Activated T-cell treated with anti-CD3 and anti-CD28 coated beads, Interleukin-2, amount 50 U/mL, for 72 hours (primary cell): ENCODE measurements around the gene CCDC127. TPM values are rescaled to one million over a fixed set of nuclear protein-coding genes. Genes with fewer than 3 reads are reported as not detected.
"Not testable (repeated sequence)": the region's sequence is repeated elsewhere in the genome, so short reads cannot be mapped to it uniquely, and the experiment has no call there.

ENCODE experiments used
- ATAC-seq, 2 donors: fragments of 150-1000 bp; cut with Tn5 transposase; replicated peaks in 1 of 2; 2 replicates each; pipeline ENCODE4 v1.10.0; 2021; ENCODE audit warnings: moderate library complexity in 2 of 2, mild to moderate bottlenecking in 1 of 2
- DNase-seq, 2 donors: peaks; one replicate each; pipeline ENCODE4 v3.0.0; 2021 to 2022; ENCODE audit warnings: mixed read lengths in 1 of 2
- H3K27ac Mint-ChIP-seq: one replicate; pipeline ENCODE4 v1.8.0; 2022; ENCODE audit warnings: mild to moderate bottlenecking, moderate library complexity, mixed read lengths
- H3K27me3 Mint-ChIP-seq: one replicate; pipeline ENCODE4 v1.8.0; 2022; ENCODE audit warnings: low read depth, mixed read lengths
- H3K36me3 Mint-ChIP-seq, 2 donors: one replicate each; pipeline ENCODE4 v1.8.0; 2022; ENCODE audit warnings: mixed read lengths in 2 of 2, mild to moderate bottlenecking in 1 of 2; ENCODE audit not compliant: insufficient read depth in 2 of 2
- H3K4me1 Mint-ChIP-seq: one replicate; pipeline ENCODE4 v1.8.0; 2022; ENCODE audit warnings: low read depth, mixed read lengths
- H3K4me3 Mint-ChIP-seq, 2 donors: one replicate each; pipeline ENCODE4 v1.8.0; 2022; ENCODE audit warnings: mild to moderate bottlenecking in 2 of 2, mixed read lengths in 2 of 2, moderate library complexity in 2 of 2
- H3K9me3 Mint-ChIP-seq, 2 donors: one replicate each; pipeline ENCODE4 v1.8.0; 2022; ENCODE audit warnings: mixed read lengths in 2 of 2
- total RNA-seq, 2 donors: library from RNA; stranded (reverse); gene quantifications; one replicate each; pipeline ENCODE4 v1.2.3, GENCODE V29; 2022

The CCDC127 gene
- total RNA-seq, 2 donors from 2014 or later = 6.7 to 8.5 TPM

GRCh38 chr5:227375-227774, 9.4 kb upstream of the CCDC127 start:
- not testable (repeated sequence) for ATAC-seq, H3K4me3 Mint-ChIP-seq, H3K27me3 Mint-ChIP-seq, DNase-seq, H3K27ac Mint-ChIP-seq, H3K9me3 Mint-ChIP-seq
- H3K36me3 Mint-ChIP-seq = peaks cover 12 to 40% of the 10 kb centered on the region in 2 donors
- peaks cover 22% of the 10 kb centered on the region for H3K4me1 Mint-ChIP-seq

DNA sequence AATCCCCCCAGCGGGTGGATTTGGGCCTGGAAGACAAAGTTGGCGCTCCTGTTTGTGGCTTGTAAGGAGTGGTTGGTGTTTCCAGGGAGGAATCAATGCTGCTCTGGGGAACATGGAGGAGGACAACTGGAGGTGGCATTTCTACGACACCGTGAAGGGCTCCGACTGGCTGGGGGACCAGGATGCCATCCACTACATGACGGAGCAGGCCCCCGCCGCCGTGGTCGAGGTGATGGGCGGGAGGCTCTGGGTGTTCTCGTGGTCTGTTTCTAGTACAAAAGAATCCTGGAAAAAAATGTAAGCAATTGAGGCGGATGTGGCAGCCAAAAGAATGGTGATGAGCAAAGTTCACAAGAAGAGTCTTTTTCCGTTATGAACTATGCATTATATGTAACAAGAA, 7.4 kb upstream of the CCDC127 start:
- H3K36me3 Mint-ChIP-seq = peaks cover 10 to 31% of the 10 kb centered on the region in 2 donors
- no peak overlapping the region for H3K27ac Mint-ChIP-seq
- no peak for ATAC-seq

DNA sequence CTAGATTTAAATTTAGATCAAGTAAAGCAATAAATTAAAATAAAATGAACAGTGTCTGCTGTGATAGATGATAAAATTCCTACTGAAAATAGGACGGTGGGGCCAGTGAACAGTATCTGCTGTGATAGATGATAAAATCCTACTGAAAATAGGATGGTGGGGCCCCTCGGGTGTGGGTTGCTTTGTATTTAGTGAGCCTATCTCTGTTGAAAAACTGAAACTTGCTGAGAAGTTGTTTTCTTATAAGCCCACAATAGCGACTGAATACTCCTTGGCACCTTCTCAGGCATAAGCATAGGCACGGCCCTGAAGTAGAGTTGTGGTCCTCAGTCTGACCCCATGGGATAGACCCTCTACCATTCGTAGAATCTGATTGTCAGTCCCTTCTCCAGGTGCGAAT, 5.8 kb upstream of the CCDC127 start:
- ATAC-seq (no peak), DNase-seq (no peak)
- peaks cover 5 to 28% of the 10 kb centered on the region in 2 donors for H3K36me3 Mint-ChIP-seq
- H3K4me3 Mint-ChIP-seq = no peak overlapping the region
- no peaks in the 10 kb centered on the region for H3K9me3 Mint-ChIP-seq
- no peak overlapping the region for H3K27ac Mint-ChIP-seq
- H3K27me3 Mint-ChIP-seq = no peaks in the 10 kb centered on the region
- H3K4me1 Mint-ChIP-seq = peaks cover 44% of the 10 kb centered on the region

More for the DNA sequence above, 7.4 kb upstream of the CCDC127 start:
- Mint-ChIP-seq H3K4me3 (no peak overlapping the region), H3K27me3 (no peaks in the 10 kb centered on the region), H3K4me1 (peaks cover 32% of the 10 kb centered on the region), H3K9me3 (no peaks in the 10 kb centered on the region)
- no peak for DNase-seq

DNA sequence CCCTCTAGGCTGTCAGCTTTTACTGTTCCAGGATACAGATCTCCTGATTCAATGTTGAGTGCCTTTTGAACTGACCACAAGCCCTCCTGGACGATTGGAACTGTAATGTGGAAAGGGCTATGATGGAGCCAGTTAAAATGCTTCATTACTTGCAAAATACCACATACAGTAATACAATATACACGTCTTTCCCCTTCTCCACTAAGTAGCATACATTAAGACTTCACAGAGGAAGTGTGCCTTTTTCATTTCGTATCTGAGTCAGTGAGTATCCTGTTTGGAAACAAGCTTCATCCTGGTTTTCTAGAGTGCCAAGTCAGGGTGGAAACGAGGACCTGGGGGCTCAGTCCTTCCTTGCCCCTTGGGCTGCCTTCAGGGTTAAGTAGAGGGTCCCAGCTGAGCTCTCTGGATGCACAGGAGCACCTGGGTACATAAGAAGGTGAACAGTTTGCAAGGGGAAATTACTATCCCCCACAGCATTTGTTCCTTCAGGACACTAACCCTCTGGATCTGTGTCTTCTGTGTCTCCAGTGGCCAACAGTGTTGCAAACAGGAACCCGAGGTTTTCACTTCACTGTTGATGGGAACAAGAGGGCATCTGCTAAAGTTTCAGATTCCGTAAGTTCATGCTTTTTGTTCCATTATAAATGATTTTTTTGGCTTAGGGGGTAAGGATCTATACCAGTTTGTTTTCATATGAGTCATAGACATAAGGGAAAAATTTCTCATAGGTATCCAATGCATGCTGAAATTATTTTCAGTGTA, 5.2 kb upstream of the CCDC127 start:
- not testable (repeated sequence) for H3K27me3 Mint-ChIP-seq, DNase-seq, H3K9me3 Mint-ChIP-seq, ATAC-seq
- peaks cover 44% of the 10 kb centered on the region for H3K4me1 Mint-ChIP-seq
- H3K4me3 Mint-ChIP-seq = peak overlapping the region; percentile 42 to 62
- H3K36me3 Mint-ChIP-seq = peaks cover 5 to 25% of the 10 kb centered on the region in 2 donors
- H3K27ac Mint-ChIP-seq = peak overlapping the region; percentile 66

DNA sequence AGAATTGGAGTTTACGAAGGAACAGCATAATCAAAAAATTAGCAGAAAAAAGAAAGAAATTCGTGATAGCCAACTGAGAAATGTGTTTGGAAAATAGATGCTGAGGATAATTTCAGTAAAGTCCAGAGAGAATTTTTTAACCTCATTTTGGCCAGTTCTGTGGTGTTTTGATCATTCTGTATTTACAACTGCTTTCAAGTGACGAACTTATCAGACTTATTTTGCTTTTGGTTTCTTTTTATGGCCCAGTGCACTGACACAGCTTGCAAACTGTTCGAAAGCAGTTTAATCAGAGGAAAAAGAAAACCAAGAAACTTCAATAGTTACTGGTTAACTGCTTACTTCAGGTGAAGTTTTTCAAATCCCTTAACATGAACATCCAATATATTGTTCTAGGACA, 2.0 kb upstream of the CCDC127 start:
- ATAC-seq (no peak), DNase-seq (no peak)
- Mint-ChIP-seq H3K9me3 (no peaks in the 10 kb centered on the region), H3K36me3 (peaks cover 0 to 12% of the 10 kb centered on the region in 2 donors), H3K27ac (peak overlapping the region; percentile 97), H3K4me1 (peaks cover 64% of the 10 kb centered on the region), H3K4me3 (peak overlapping the region; percentile 95 to 99), H3K27me3 (no peaks in the 10 kb centered on the region)

DNA sequence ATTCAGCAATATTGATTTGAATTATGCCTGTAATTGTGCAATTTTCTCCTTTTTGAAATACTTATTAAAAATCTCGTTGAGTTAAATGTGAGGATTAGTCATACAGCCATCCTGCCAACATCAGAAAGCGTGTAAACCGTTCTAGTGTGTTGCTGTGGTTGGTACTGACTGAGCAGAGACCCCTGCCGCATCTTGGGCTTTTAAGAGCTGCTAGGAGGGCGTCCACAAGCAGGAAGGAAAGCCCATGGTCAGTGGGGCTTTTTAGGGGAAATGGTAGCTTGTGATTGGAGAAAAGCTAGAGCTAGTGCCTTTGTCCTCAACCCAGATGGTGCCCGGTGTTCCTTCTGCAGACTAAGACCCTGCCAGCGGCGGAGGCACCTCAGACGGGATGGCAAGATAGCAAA, 1.5 kb upstream of the CCDC127 start:
- ATAC-seq = peak; percentile 32 to 36

GRCh38 chr5:218457-219291, 721 bp upstream of the CCDC127 start:
- H3K27ac Mint-ChIP-seq = peak overlapping the region; percentile 97
- ATAC-seq (peak; percentile 18 to 35), DNase-seq (peak; percentile 34 to 56)
- peaks cover 78% of the 10 kb centered on the region for H3K4me1 Mint-ChIP-seq
- H3K36me3 Mint-ChIP-seq = peaks cover 5 to 19% of the 10 kb centered on the region in 2 donors
- no peaks in the 10 kb centered on the region for H3K27me3 Mint-ChIP-seq
- no peaks in the 10 kb centered on the region for H3K9me3 Mint-ChIP-seq
- peak overlapping the region; percentile 95 to 99 for H3K4me3 Mint-ChIP-seq

More for the DNA sequence above, 1.5 kb upstream of the CCDC127 start:
- H3K27me3 Mint-ChIP-seq = no peaks in the 10 kb centered on the region
- peaks cover 70% of the 10 kb centered on the region for H3K4me1 Mint-ChIP-seq
- peak overlapping the region; percentile 97 for H3K27ac Mint-ChIP-seq
- peaks cover 0 to 11% of the 10 kb centered on the region in 2 donors for H3K36me3 Mint-ChIP-seq
- DNase-seq = peak; percentile 32 to 37
- peak overlapping the region; percentile 95 to 99 for H3K4me3 Mint-ChIP-seq
- no peaks in the 10 kb centered on the region for H3K9me3 Mint-ChIP-seq

- Mint-ChIP-seq H3K27ac (peak overlapping the region; percentile 55), H3K4me1 (peaks cover 56% of the 10 kb centered on the region), H3K36me3 (peaks cover 7 to 19% of the 10 kb centered on the region in 2 donors), H3K4me3 (peak overlapping the region; percentile 63 to 73)
- DNase-seq, H3K27me3 Mint-ChIP-seq, ATAC-seq, H3K9me3 Mint-ChIP-seq: not testable (repeated sequence)
Measured at GRCh38 chr5:216076-216475, 1.9 kb downstream of the CCDC127 start.

DNA sequence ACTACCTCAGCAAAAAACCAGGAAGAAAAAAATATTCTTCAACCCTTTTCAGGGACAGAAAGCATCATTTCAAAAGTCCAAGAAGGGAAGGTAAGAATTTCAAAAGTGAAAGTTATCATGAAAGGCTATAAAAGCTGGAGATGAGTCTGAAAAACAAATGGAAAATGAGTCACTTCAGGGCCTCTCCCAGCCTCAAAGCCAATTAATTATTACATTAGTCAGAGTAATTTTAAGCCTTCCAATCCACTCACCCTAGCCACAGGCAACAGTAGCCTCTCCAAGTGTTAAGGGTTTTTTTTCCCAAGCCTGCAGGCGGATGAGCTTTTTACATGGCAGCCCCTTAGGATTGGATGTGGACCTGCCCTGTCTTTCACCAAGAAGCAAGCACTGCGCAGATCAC, 2.7 kb downstream of the CCDC127 start:
- Mint-ChIP-seq H3K4me1 (peaks cover 51% of the 10 kb centered on the region), H3K36me3 (peaks cover 7 to 19% of the 10 kb centered on the region in 2 donors), H3K27ac (peak overlapping the region; percentile 55), H3K4me3 (peak overlapping the region; percentile 63 to 73)
- not testable (repeated sequence) for H3K9me3 Mint-ChIP-seq, H3K27me3 Mint-ChIP-seq, DNase-seq
- peak; percentile 17 to 18 for ATAC-seq

DNA sequence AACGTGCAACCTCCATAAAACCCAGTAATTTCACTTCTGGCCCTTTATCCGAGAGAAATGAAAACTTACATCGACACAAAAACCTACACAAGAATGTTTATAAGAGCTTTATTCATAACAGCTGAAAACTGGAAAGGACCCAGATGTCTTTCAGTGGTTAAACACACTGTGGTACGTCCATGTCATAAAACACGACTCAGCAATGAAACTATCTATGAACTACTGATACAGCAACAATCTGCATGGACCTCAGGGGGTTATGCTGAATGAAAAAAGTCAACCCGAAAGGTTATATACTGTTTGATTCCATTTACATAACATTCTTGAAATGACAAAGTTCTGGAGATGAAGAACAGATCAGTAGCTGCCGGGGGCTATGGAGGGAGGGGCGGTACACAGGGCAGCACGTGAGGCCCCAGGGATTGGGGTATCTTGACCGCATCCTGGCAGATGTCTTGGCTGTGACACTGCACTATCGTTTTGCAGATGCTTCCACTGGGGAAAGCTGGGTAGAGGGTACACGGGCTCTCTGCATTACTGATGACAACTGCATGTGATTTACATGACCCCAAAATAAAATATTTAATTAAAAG, 4.1 kb downstream of the CCDC127 start:
- Mint-ChIP-seq H3K27me3 (no peaks in the 10 kb centered on the region), H3K4me3 (peak overlapping the region; percentile 63 to 73), H3K4me1 (peaks cover 49% of the 10 kb centered on the region), H3K36me3 (peaks cover 7 to 17% of the 10 kb centered on the region in 2 donors), H3K9me3 (no peaks in the 10 kb centered on the region), H3K27ac (peak overlapping the region; percentile 63)
- DNase-seq (no peak), ATAC-seq (no peak)

GRCh38 chr5:208449-209114, 9.4 kb downstream of the CCDC127 start:
- Mint-ChIP-seq H3K27me3 (no peaks in the 10 kb centered on the region), H3K4me1 (peaks cover 14% of the 10 kb centered on the region), H3K27ac (peak overlapping the region; percentile 11), H3K36me3 (peaks cover 7 to 21% of the 10 kb centered on the region in 2 donors), H3K4me3 (peak overlapping the region in 1 of 2 donors; percentile 11), H3K9me3 (no peaks in the 10 kb centered on the region)
- DNase-seq (no peak), ATAC-seq (no peak)

GRCh38 chr5:207599-207998, 10.4 kb downstream of the CCDC127 start:
- no peak for ATAC-seq
- Mint-ChIP-seq H3K4me3 (no peak overlapping the region), H3K36me3 (peaks cover 7 to 21% of the 10 kb centered on the region in 2 donors), H3K9me3 (no peaks in the 10 kb centered on the region), H3K4me1 (peaks cover 12% of the 10 kb centered on the region), H3K27ac (no peak overlapping the region), H3K27me3 (no peaks in the 10 kb centered on the region)
- no peak for DNase-seq
